ENCODE data around the gene PRR14L. TPM values are rescaled to one million over a fixed set of nuclear protein-coding genes. Genes with fewer than 3 reads are reported as not detected.

PRR14L gene
- total RNA-seq, 1 donor from 2014 or later = 14.3 TPM

GRCh38 chr22:31692186-31692886 lies 57.6 kb downstream of the PRR14L start:
- Histone ChIP-seq H3K4me3 (no peak overlapping the region), H3K4me1 (no peaks in the 10 kb centered on the region), H3K9me3 (replicated peaks) (no peaks in the 10 kb centered on the region), H3K27me3 (ENCODE audit: low read depth) (no peaks in the 10 kb centered on the region), H3K27ac (replicated peaks) (no peak overlapping the region), H3K36me3 (peaks cover 77% of the 10 kb centered on the region)
- intact Hi-C loops (cut with micrococcal nuclease) = no loop called here
- TF ChIP-seq, protein P1, sequence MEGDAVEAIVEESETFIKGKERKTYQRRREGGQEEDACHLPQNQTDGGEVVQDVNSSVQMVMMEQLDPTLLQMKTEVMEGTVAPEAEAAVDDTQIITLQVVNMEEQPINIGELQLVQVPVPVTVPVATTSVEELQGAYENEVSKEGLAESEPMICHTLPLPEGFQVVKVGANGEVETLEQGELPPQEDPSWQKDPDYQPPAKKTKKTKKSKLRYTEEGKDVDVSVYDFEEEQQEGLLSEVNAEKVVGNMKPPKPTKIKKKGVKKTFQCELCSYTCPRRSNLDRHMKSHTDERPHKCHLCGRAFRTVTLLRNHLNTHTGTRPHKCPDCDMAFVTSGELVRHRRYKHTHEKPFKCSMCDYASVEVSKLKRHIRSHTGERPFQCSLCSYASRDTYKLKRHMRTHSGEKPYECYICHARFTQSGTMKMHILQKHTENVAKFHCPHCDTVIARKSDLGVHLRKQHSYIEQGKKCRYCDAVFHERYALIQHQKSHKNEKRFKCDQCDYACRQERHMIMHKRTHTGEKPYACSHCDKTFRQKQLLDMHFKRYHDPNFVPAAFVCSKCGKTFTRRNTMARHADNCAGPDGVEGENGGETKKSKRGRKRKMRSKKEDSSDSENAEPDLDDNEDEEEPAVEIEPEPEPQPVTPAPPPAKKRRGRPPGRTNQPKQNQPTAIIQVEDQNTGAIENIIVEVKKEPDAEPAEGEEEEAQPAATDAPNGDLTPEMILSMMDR (IDR thresholded peaks at IDR 0.05; ENCODE audit: borderline replicate concordance) = no peak
- DNase-seq = no peak

GRCh38 chr22:31691408-31691807 lies 58.5 kb downstream of the PRR14L start:
- Histone ChIP-seq H3K27ac (replicated peaks) (no peak overlapping the region), H3K4me3 (no peak overlapping the region), H3K4me1 (no peaks in the 10 kb centered on the region), H3K36me3 (peaks cover 78% of the 10 kb centered on the region), H3K9me3 (replicated peaks) (no peaks in the 10 kb centered on the region), H3K27me3 (ENCODE audit: low read depth) (no peaks in the 10 kb centered on the region)
- TF ChIP-seq, protein P1 (IDR thresholded peaks at IDR 0.05; ENCODE audit: borderline replicate concordance) = no peak
- intact Hi-C loops (cut with micrococcal nuclease) = no loop called here
- no peak for DNase-seq

DNA sequence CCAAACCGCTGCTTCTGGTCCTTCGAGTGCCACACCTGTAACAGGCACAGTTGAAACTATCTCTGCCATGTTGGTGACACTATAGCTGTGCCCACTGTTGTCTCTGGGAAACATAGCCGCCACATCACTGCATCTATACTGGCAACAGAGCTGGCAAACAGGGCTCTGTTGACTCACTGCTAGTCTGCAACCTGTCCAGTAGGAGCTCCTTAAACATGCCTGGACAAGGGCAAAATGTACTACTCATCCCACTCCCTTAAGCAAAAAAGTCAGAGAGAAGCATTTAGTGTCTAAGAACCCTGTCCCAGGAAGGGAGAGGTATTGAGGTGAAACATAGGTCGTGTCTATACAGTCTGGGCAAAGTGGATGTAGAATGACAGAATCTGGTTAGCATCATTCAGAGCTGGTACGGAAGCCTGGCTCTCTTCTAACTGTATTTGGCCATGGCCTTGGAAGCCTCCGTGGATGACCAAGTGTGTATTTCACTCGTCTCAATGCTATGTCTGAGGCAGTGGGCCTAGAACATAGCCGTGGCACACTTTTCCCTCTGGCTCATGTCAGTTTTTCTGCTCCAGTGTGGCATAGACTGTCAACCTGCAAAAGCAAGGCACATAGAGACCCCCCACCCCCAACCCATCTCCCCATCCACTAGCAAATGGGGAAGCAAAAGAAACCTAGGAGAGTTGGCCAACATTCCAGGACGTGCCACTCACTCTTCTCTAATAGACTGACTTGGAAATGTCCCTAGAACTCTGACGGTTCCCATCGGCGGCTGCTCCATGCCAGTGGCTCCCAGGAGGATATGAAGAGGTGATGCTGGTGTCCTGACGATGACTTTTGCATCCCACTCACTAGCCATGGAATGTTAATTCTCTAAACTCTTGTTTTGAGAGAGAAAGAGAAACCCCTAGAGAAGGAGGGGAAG lies 66.5 kb downstream of the PRR14L start:
- Histone ChIP-seq H3K27ac (replicated peaks) (no peak overlapping the region), H3K36me3 (peaks cover 43% of the 10 kb centered on the region), H3K4me3 (no peak overlapping the region), H3K27me3 (ENCODE audit: low read depth) (no peaks in the 10 kb centered on the region), H3K4me1 (peaks cover 24% of the 10 kb centered on the region), H3K9me3 (replicated peaks) (no peaks in the 10 kb centered on the region)
- DNase-seq = no peak
- intact Hi-C loops (cut with micrococcal nuclease) = no loop called here
- TF ChIP-seq, protein P1 (IDR thresholded peaks at IDR 0.05; ENCODE audit: borderline replicate concordance) = no peak

DNA sequence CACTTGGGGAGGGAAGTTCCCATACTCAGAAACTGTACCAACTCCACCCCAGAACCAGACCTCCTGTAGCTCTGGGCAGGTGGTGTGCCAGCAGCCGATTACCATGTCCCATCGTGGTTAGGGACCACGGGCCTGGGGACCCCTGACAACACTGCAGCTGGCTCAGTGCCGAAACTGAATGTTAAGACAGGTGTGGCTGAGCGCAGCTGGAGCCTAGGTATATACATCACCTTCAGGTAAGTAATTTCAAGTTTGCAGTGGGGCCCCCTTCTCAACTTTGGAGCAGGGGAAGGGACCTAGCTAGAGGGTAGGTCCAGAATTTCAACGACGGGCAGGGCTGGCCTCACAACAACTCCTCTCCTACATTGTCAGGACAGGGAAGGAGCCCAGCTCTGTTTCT lies 67.2 kb downstream of the PRR14L start:
- TF ChIP-seq, protein P1 (IDR thresholded peaks at IDR 0.05; ENCODE audit: borderline replicate concordance) = no peak
- Histone ChIP-seq H3K27me3 (ENCODE audit: low read depth) (no peaks in the 10 kb centered on the region), H3K27ac (replicated peaks) (no peak overlapping the region), H3K4me3 (no peak overlapping the region), H3K9me3 (replicated peaks) (no peaks in the 10 kb centered on the region), H3K4me1 (peaks cover 24% of the 10 kb centered on the region), H3K36me3 (peaks cover 39% of the 10 kb centered on the region)
- intact Hi-C loops (cut with micrococcal nuclease) = no loop called here
- no peak for DNase-seq

GRCh38 chr22:31681349-31682345 lies 68.3 kb downstream of the PRR14L start:
- Histone ChIP-seq H3K36me3 (peaks cover 28% of the 10 kb centered on the region), H3K27ac (replicated peaks) (no peak overlapping the region), H3K4me1 (peaks cover 24% of the 10 kb centered on the region), H3K4me3 (no peak overlapping the region), H3K27me3 (ENCODE audit: low read depth) (no peaks in the 10 kb centered on the region), H3K9me3 (replicated peaks) (no peaks in the 10 kb centered on the region)
- DNase-seq = no peak
- intact Hi-C loops (cut with micrococcal nuclease) = no loop called here
- TF ChIP-seq, protein P1 (IDR thresholded peaks at IDR 0.05; ENCODE audit: borderline replicate concordance) = no peak

Measured in left ventricle myocardium inferior (tissue), 1 donor.